Type B pancreatic cell (in vitro differentiated cells): Measurements from ENCODE around the gene RFTN1. TPM values are rescaled to one million over a fixed set of nuclear protein-coding genes. Genes with fewer than 3 reads are reported as not detected.

ENCODE experiments used
- DNase-seq: peaks from one replicate; pipeline ENCODE4 v3.0.0; 2021; ENCODE audit warnings: mixed read lengths; ENCODE audit not compliant: unreplicated experiment; ENCODE audit errors: extremely low spot score
- H3K27ac Mint-ChIP-seq: 2 replicates; pipeline ENCODE4 v1.8.0; 2021; ENCODE audit warnings: mild to moderate bottlenecking, mixed read lengths
- H3K27me3 Mint-ChIP-seq: 2 replicates; pipeline ENCODE4 v1.8.0; 2021; ENCODE audit warnings: mixed read lengths
- H3K36me3 Mint-ChIP-seq: 2 replicates; pipeline ENCODE4 v1.8.0; 2021; ENCODE audit warnings: mixed read lengths
- H3K4me1 Mint-ChIP-seq: one replicate; pipeline ENCODE4 v1.8.0; 2021; ENCODE audit warnings: mixed read lengths; ENCODE audit not compliant: unreplicated experiment
- H3K4me3 Mint-ChIP-seq: 2 replicates; pipeline ENCODE4 v1.8.0; 2021; ENCODE audit warnings: mild to moderate bottlenecking, mixed read lengths
- H3K9me3 Mint-ChIP-seq: 2 replicates; pipeline ENCODE4 v1.8.0; 2021; ENCODE audit warnings: mixed read lengths
- CTCF ChIP-seq: fragments of 200-600 bp; sonication (generic); conservative IDR thresholded peaks from 2 replicates; pipeline ENCODE4 v1.5.0; 2021; ENCODE audit warnings: antibody characterized with exemption, mild to moderate bottlenecking
- total RNA-seq: library from RNA; stranded (reverse); gene quantifications from 2 replicates; pipeline ENCODE4 v1.2.1, GENCODE V29; 2021; ENCODE audit warnings: low replicate concordance

Gene RFTN1
- total RNA-seq, 1 donor from 2014 or later: 18.3 TPM

- Mint-ChIP-seq H3K36me3 (peaks cover 17% of the 10 kb centered on the region), H3K4me1 (no peaks in the 10 kb centered on the region), H3K27me3 (no peaks in the 10 kb centered on the region), H3K4me3 (no peak overlapping the region), H3K9me3 (no peaks in the 10 kb centered on the region), H3K27ac (no peak overlapping the region)
- DNase-seq: no peak
- no peak for TF ChIP-seq CTCF
Measured at GRCh38 chr3:16289144-16289889, 224.2 kb downstream of the RFTN1 start.

GRCh38 chr3:16288664-16289063 is 224.8 kb downstream of the RFTN1 start:
- H3K27me3 Mint-ChIP-seq: no peaks in the 10 kb centered on the region

GRCh38 chr3:16286751-16287543 is 226.6 kb downstream of the RFTN1 start:
- no peaks in the 10 kb centered on the region for H3K4me1 Mint-ChIP-seq
- peaks cover 13% of the 10 kb centered on the region for H3K36me3 Mint-ChIP-seq
- no peaks in the 10 kb centered on the region for H3K27me3 Mint-ChIP-seq
- no peak for DNase-seq
- H3K27ac Mint-ChIP-seq: no peak overlapping the region
- no peak overlapping the region for H3K4me3 Mint-ChIP-seq
- no peak for TF ChIP-seq CTCF
- no peaks in the 10 kb centered on the region for H3K9me3 Mint-ChIP-seq

More at GRCh38 chr3:16288664-16289063, 224.8 kb downstream of the RFTN1 start:
- H3K4me1 Mint-ChIP-seq: no peaks in the 10 kb centered on the region
- H3K36me3 Mint-ChIP-seq: peaks cover 16% of the 10 kb centered on the region
- H3K9me3 Mint-ChIP-seq: no peaks in the 10 kb centered on the region
- no peak overlapping the region for H3K27ac Mint-ChIP-seq
- DNase-seq: no peak
- TF ChIP-seq CTCF: no peak
- no peak overlapping the region for H3K4me3 Mint-ChIP-seq

GRCh38 chr3:16286161-16286560 is 227.3 kb downstream of the RFTN1 start:
- H3K9me3 Mint-ChIP-seq: no peaks in the 10 kb centered on the region
- no peak for TF ChIP-seq CTCF
- no peaks in the 10 kb centered on the region for H3K27me3 Mint-ChIP-seq
- DNase-seq: no peak
- H3K27ac Mint-ChIP-seq: no peak overlapping the region
- H3K4me1 Mint-ChIP-seq: no peaks in the 10 kb centered on the region
- H3K4me3 Mint-ChIP-seq: no peak overlapping the region
- H3K36me3 Mint-ChIP-seq: peaks cover 9% of the 10 kb centered on the region

- H3K4me1 Mint-ChIP-seq: no peaks in the 10 kb centered on the region
- no peaks in the 10 kb centered on the region for H3K9me3 Mint-ChIP-seq
- H3K36me3 Mint-ChIP-seq: peaks cover 5% of the 10 kb centered on the region
- H3K27ac Mint-ChIP-seq: no peak overlapping the region
- DNase-seq: no peak
- TF ChIP-seq CTCF: no peak
- H3K27me3 Mint-ChIP-seq: no peaks in the 10 kb centered on the region
- no peak overlapping the region for H3K4me3 Mint-ChIP-seq
Measured at GRCh38 chr3:16284633-16285032, 228.9 kb downstream of the RFTN1 start.
